Fibroblast of the aortic adventitia (primary cell): ENCODE results near the gene SNRPN. TPM values are rescaled to one million over a fixed set of nuclear protein-coding genes. Genes with fewer than 3 reads are reported as not detected.
"Not testable (repeated sequence)": the region's sequence is repeated elsewhere in the genome, so short reads cannot be mapped to it uniquely, and the experiment has no call there.

Experiments used
- DNase-seq: peaks from one replicate; pipeline ENCODE4 v3.0.0-alpha.2; 2010; ENCODE audit warnings: low read depth
- H3K4me3 ChIP-seq: 2 replicates; pipeline ENCODE4 v1.5.1; 2011; ENCODE audit warnings: low read depth, mild to moderate bottlenecking, control low read depth, low read length, moderate library complexity
- total RNA-seq: library from RNA; depleted of rRNA; stranded (reverse); fragments of >200 nt; gene quantifications from 2 replicates; pipeline ENCODE4 v1.2.3, GENCODE V29; 2012; ENCODE audit warnings: low replicate concordance
- TF ChIP-seq, protein P1 (sequence below): IDR thresholded peaks from 2 replicates; pipeline ENCODE4 v1.5.1; 2011; ENCODE audit warnings: mild to moderate bottlenecking, low read length, control low read depth, inconsistent platforms; ENCODE audit not compliant: insufficient read depth

SNRPN gene
- total RNA-seq, 1 donor = 49.3 TPM

- TF ChIP-seq, protein P1, sequence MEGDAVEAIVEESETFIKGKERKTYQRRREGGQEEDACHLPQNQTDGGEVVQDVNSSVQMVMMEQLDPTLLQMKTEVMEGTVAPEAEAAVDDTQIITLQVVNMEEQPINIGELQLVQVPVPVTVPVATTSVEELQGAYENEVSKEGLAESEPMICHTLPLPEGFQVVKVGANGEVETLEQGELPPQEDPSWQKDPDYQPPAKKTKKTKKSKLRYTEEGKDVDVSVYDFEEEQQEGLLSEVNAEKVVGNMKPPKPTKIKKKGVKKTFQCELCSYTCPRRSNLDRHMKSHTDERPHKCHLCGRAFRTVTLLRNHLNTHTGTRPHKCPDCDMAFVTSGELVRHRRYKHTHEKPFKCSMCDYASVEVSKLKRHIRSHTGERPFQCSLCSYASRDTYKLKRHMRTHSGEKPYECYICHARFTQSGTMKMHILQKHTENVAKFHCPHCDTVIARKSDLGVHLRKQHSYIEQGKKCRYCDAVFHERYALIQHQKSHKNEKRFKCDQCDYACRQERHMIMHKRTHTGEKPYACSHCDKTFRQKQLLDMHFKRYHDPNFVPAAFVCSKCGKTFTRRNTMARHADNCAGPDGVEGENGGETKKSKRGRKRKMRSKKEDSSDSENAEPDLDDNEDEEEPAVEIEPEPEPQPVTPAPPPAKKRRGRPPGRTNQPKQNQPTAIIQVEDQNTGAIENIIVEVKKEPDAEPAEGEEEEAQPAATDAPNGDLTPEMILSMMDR = no peak
- H3K4me3 ChIP-seq = no peak overlapping the region
- no peak for DNase-seq
Measured at GRCh38 chr15:24933716-24934115, 21.1 kb upstream of the SNRPN start.

DNA sequence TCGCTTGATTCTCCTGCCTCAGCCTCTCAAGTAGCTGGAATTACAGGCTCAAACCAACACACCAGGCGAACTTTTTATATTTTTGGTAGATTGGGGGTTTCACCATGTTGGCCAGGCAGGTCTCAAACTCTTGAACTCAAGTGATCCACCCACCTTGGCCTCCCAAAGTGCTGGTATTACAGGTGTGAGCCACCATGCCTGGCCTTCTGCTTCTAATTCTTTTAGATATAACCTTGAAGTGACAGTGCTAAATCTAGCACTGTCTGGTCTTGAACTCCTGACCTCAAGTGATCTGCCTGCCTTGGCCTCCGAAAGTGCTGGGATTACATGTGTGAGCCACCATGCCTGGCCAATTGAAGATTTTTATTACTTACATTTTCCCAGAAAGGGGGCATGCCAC is 16.6 kb upstream of the SNRPN start:
- DNase-seq, H3K4me3 ChIP-seq: not testable (repeated sequence)

GRCh38 chr15:24940236-24940635 is 14.6 kb upstream of the SNRPN start:
- no peak overlapping the region for H3K4me3 ChIP-seq
- no peak for DNase-seq
- TF ChIP-seq, protein P1 = no peak

DNA sequence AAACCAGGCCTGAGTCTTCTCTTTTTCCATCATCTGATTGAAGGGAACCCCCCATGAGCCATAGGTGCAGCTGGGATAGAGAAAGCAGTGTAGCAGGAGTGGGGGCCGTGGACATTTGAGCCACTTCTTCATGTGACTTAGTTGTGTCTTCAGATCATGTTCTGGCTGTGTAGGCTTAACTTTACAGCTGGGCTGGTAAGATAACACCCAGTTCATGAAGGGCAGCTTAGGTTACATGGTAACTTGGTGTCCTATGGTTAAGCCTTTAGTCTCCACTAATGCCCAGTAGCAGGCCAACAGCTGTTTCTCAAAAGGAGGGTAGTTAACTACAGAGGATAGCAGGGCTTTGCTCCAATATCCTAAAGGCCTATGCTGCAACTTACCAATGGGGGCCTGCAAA is 11.4 kb upstream of the SNRPN start:
- TF ChIP-seq, protein P1 = no peak
- H3K4me3 ChIP-seq = no peak overlapping the region
- no peak for DNase-seq

DNA sequence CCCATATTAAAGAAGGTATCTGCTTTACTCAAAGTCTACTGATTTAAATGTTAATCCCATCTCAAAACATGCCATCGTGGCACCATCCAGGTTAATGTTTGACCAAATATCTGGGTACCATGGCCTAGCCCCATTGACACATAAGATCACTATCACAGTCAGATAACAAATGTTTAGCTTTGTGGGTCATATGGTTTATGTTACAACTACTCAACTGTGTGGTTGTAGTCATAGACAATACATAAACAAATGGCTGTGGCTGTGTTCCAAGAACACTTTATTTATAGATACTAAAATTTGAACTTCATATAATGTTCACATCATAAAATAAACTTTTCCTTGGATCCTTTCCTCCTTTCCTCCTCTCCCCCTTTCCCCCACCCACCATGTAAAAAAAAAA is 9.8 kb upstream of the SNRPN start:
- DNase-seq = no peak

DNA sequence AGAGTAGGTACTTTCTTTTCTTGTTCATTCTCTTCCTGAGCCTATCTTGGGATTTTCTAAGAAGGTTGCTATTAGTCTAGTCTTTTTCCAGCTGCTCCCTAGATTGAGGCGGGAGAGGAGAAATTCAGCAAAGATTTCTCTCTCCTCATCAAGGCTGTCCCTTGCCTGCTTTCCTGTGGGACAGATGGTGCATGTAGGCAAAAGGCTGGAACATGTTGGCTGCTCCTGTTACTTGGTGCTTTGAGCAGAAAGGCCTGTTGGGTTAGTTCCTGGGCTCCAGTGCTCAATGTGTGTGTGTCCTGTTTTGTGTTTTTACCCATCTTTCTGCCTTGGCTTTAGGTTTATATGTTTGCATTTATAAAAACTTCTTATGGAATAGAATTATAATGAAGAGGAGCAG is 9.1 kb upstream of the SNRPN start:
- no peak overlapping the region for H3K4me3 ChIP-seq
- DNase-seq = no peak
- TF ChIP-seq, protein P1 = no peak

More for the DNA sequence above, 9.8 kb upstream of the SNRPN start:
- TF ChIP-seq, protein P1 = no peak
- H3K4me3 ChIP-seq = no peak overlapping the region

- TF ChIP-seq, protein P1 = no peak
- no peak overlapping the region for H3K4me3 ChIP-seq
- no peak for DNase-seq
Measured at GRCh38 chr15:24948495-24948894, 6.3 kb upstream of the SNRPN start.
